Kidney epithelial cell (primary cell): Measurements from ENCODE around the gene RAB5B. TPM values are rescaled to one million over a fixed set of nuclear protein-coding genes. Genes with fewer than 3 reads are reported as not detected.
A peak's percentile ranks its signal among the peaks of the same experiment; 100 is the strongest.
"Not testable (repeated sequence)": the region's sequence is repeated elsewhere in the genome, so short reads cannot be mapped to it uniquely, and the experiment has no call there.

ENCODE experiments used
- DNase-seq: peaks from one replicate; pipeline ENCODE4 v3.0.0-alpha.2; 2010; ENCODE audit warnings: low read depth
- H3K27me3 ChIP-seq: 2 replicates; pipeline ENCODE4 v1.6.0; 2011; ENCODE audit warnings: low read length; ENCODE audit not compliant: control insufficient read depth, insufficient read depth
- H3K36me3 ChIP-seq: 2 replicates; pipeline ENCODE4 v1.5.1; 2011; ENCODE audit warnings: low read length; ENCODE audit not compliant: control insufficient read depth, insufficient read depth
- H3K4me3 ChIP-seq: 2 replicates; pipeline ENCODE4 v1.5.1; 2011; ENCODE audit warnings: low read depth, mild to moderate bottlenecking, control low read depth, low read length
- total RNA-seq: library from RNA; depleted of rRNA; stranded (reverse); fragments of >200 nt; gene quantifications from 2 replicates; pipeline ENCODE4 v1.2.3, GENCODE V29; 2015
- TF ChIP-seq, protein P1 (sequence below): IDR thresholded peaks from 2 replicates; pipeline ENCODE4 v1.5.1; 2011; ENCODE audit warnings: mild to moderate bottlenecking, moderate library complexity, low read length, control low read depth, inconsistent platforms; ENCODE audit not compliant: insufficient read depth, poor library complexity, severe bottlenecking

RAB5B gene
- total RNA-seq, 1 donor from 2014 or later = 81.0 TPM

- no peak for DNase-seq
- Histone ChIP-seq H3K4me3 (no peak overlapping the region), H3K27me3 (no peaks in the 10 kb centered on the region), H3K36me3 (peaks cover 2% of the 10 kb centered on the region)
- TF ChIP-seq, protein P1, sequence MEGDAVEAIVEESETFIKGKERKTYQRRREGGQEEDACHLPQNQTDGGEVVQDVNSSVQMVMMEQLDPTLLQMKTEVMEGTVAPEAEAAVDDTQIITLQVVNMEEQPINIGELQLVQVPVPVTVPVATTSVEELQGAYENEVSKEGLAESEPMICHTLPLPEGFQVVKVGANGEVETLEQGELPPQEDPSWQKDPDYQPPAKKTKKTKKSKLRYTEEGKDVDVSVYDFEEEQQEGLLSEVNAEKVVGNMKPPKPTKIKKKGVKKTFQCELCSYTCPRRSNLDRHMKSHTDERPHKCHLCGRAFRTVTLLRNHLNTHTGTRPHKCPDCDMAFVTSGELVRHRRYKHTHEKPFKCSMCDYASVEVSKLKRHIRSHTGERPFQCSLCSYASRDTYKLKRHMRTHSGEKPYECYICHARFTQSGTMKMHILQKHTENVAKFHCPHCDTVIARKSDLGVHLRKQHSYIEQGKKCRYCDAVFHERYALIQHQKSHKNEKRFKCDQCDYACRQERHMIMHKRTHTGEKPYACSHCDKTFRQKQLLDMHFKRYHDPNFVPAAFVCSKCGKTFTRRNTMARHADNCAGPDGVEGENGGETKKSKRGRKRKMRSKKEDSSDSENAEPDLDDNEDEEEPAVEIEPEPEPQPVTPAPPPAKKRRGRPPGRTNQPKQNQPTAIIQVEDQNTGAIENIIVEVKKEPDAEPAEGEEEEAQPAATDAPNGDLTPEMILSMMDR = no peak
Measured at GRCh38 chr12:56001487-56002100, 27.7 kb downstream of the RAB5B start.

DNA sequence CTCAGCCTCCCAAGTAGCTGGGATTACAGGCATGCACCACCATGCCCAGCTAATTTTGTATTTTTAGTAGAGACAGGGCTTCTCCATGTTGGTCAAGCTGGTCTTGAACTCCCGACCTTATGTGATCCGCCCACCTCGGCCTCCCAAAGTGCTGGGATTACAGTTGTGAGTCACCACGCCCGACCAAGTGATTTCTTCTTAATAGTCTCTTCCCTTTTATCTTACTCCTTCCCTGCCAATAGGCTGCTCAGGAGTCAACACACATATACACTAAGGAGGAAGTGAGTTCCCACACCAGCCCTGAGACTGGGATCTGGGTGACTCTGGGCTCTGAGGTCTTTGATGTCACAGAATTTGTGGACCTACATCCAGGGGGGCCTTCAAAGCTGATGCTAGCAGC lies 29.5 kb downstream of the RAB5B start:
- H3K36me3 ChIP-seq, H3K27me3 ChIP-seq, H3K4me3 ChIP-seq, DNase-seq: not testable (repeated sequence)

DNA sequence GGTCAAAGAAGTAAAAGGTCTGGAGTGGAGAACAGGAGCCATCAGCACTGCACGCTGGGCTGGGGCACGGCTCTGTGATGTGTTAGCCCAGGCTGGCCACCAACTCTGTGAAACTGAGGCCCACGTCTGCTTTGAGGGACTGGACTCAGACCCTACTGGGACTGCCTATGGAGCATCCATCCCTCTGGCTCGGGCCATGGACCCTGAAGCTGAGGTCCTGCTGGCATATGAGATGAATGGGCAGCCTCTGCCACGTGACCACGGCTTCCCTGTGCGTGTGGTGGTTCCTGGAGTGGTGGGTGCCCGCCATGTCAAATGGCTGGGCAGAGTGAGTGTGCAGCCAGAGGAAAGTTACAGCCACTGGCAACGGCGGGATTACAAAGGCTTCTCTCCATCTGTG lies 30.3 kb downstream of the RAB5B start:
- no peaks in the 10 kb centered on the region for H3K27me3 ChIP-seq
- no peak for DNase-seq
- peaks cover 2% of the 10 kb centered on the region for H3K36me3 ChIP-seq
- TF ChIP-seq, protein P1 = no peak
- no peak overlapping the region for H3K4me3 ChIP-seq

DNA sequence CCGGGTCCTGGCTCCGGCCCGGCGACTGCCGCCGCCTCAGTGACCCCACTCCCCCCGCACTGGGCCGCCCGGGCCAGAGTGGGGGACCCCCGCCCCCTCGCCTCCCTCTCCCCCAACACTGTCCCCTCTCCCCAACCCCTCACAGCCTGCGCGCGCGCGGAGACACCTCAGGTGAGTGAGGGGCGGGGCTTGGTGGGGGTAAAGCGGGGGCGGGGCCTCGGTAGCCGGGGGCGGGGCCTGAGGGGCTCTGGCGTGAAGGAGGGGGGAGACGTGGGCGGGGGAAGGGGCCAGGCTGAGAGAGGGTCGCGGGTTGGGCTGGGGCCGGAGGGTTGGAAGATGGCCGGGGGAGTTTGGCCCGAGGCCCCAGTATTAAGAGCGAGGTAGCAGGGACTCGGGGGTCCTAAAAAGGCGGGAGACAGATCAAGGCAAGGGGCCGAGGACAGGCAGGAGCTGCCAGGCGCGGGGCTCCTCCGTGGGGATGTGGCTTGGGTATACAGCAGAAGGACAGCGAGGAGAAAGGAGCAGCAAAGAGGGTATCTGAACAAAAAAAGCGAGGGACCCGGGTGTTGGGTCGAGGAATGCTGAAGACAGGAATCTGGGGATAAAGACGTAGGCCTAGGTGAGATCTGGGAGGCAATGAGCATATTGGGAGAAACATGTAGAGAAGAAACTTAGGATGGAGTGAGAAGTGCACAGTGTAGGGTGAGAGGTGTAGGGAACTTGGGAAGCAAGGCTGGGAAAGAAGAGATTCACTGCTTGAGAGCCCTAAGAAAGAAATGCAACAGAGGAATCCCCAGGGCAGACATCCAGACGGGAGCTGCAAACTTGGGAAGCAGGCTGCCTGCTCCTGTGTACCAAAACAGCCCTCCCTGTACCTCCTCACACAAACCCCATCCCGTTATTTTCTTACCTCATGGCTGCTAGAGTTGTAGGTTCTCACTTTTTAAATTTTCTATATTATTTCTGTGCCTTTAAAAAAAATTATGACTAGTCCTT lies 34.0 kb downstream of the RAB5B start:
- no peak for DNase-seq
- TF ChIP-seq, protein P1 = no peak
- Histone ChIP-seq H3K36me3 (peaks cover 2% of the 10 kb centered on the region), H3K27me3 (no peaks in the 10 kb centered on the region), H3K4me3 (peak overlapping the region; percentile 78)

DNA sequence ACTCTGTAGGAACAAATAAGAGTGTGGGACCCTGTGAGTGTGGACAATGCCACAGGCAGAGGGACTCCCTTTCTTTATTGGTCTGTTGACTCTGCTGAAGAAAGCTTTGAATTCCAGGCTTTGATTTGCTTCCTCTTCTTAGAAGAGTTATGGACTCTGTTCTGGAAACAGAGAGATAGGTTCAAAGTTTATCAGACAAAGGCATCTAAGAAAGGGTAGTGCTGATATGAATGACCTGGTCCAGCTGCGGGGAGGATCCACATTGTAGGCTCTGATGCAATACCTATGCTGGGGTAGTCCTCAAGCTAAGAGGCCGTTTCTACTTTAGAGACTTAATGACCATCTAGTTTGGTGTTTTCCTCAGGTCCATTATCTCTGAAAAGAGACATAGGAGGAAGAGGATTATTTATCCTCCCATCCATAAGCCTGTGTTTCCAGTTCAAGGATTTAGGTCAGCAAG lies 36.3 kb downstream of the RAB5B start:
- DNase-seq = no peak
- no peak overlapping the region for H3K4me3 ChIP-seq
- H3K27me3 ChIP-seq = no peaks in the 10 kb centered on the region
- TF ChIP-seq, protein P1 = no peak
- no peaks in the 10 kb centered on the region for H3K36me3 ChIP-seq

- DNase-seq = no peak
- Histone ChIP-seq H3K27me3 (no peaks in the 10 kb centered on the region), H3K36me3 (no peaks in the 10 kb centered on the region), H3K4me3 (no peak overlapping the region)
- TF ChIP-seq, protein P1 = no peak
Measured at GRCh38 chr12:56011509-56012090, 37.7 kb downstream of the RAB5B start.
